ENCODE data around the gene FGFR3. TPM values are rescaled to one million over a fixed set of nuclear protein-coding genes. Genes with fewer than 3 reads are reported as not detected.

FGFR3 gene
- total and polyA plus RNA-seq, 9 of the 15 experiments (the other 6 are each of a cell fraction or from before 2014, with no cell fraction given): 1.2 to 60.4 (median 12.7) TPM

- TF ChIP-seq ZNF695 (CRISPR knock-in tag; IDR thresholded peaks at IDR 0.05) (no peak), ZNF121 (CRISPR knock-in tag; conservative IDR thresholded peaks at IDR 0.05) (no peak), HMGN3 (IDR thresholded peaks at IDR 0.05; ENCODE audit: borderline replicate concordance, extremely low read depth, insufficient read length, low read depth, low read length) (no peak), EGR1 (conservative IDR thresholded peaks at IDR 0.05) (peak; percentile 37), ZBTB34 (CRISPR knock-in tag; IDR thresholded peaks at IDR 0.05) (no peak), BHLHE40 (IDR thresholded peaks at IDR 0.05; ENCODE audit: low read length) (no peak)
Measured at GRCh38 chr4:1813915-1814314, 20.8 kb downstream of the FGFR3 start (continued).

- H3K9me3 ChIP-seq (replicated peaks; ENCODE audit: control insufficient read depth, insufficient read depth, low read depth, low read length): no peaks in the 10 kb centered on the region
- no peaks in the 10 kb centered on the region for H3K79me2 ChIP-seq (ENCODE audit: control insufficient read depth, insufficient read depth, low read length)
- intact Hi-C loops (cut with micrococcal nuclease): loop anchor here (5.0 kb wide), 2 partner anchors 83 to 98 kb away; no protein-coding TSS in a partner anchor
- H4K20me1 ChIP-seq (replicated peaks; ENCODE audit: control insufficient read depth, insufficient read depth, low read length): no peaks in the 10 kb centered on the region; the same call in 1 of the 2 replicates
- H3K36me3 ChIP-seq (ENCODE audit: control insufficient read depth, insufficient read depth, low read length): peaks cover 70% of the 10 kb centered on the region; the same call in 2 of the 3 replicates
- CTCF ChIA-PET (ENCODE audit: low intra/inter-chr PET ratio): interaction anchor here (0.7 kb wide), 1 partner anchor 66 kb away, joined by 3 read pairs; no protein-coding TSS in a partner anchor
- in situ Hi-C loops (cut with MboI): loop anchor here (5.0 kb wide), 1 partner anchor 72 kb away; no protein-coding TSS in a partner anchor
- H3K27me3 ChIP-seq (ENCODE audit: control insufficient read depth in 2 of 2, insufficient read depth in 2 of 2, low read length in 2 of 2): no peaks in the 10 kb centered on the region
- no peak overlapping the region; a peak in 1 of 4 replicates for H3K9ac ChIP-seq (ENCODE audit: insufficient read depth in 1 of 2, low read depth in 2 of 2, low read length in 2 of 2)
- TF ChIP-seq, protein P1, sequence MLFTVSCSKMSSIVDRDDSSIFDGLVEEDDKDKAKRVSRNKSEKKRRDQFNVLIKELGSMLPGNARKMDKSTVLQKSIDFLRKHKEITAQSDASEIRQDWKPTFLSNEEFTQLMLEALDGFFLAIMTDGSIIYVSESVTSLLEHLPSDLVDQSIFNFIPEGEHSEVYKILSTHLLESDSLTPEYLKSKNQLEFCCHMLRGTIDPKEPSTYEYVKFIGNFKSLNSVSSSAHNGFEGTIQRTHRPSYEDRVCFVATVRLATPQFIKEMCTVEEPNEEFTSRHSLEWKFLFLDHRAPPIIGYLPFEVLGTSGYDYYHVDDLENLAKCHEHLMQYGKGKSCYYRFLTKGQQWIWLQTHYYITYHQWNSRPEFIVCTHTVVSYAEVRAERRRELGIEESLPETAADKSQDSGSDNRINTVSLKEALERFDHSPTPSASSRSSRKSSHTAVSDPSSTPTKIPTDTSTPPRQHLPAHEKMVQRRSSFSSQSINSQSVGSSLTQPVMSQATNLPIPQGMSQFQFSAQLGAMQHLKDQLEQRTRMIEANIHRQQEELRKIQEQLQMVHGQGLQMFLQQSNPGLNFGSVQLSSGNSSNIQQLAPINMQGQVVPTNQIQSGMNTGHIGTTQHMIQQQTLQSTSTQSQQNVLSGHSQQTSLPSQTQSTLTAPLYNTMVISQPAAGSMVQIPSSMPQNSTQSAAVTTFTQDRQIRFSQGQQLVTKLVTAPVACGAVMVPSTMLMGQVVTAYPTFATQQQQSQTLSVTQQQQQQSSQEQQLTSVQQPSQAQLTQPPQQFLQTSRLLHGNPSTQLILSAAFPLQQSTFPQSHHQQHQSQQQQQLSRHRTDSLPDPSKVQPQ (CRISPR knock-in tag; IDR thresholded peaks at IDR 0.05; ENCODE audit: borderline replicate concordance): no peak
- TF ChIP-seq MXI1 (IDR thresholded peaks at IDR 0.05; ENCODE audit: low read depth, low read length) (no peak), POU5F1 (IDR thresholded peaks at IDR 0.05; ENCODE audit: borderline replicate concordance, low read depth, low read length, partially characterized antibody) (no peak), U2AF1 (optimal IDR thresholded peaks at IDR 0.05; ENCODE audit: low read depth, low read length) (no peak), KLF10 (CRISPR knock-in tag; IDR thresholded peaks at IDR 0.05) (no peak), MTF1 (CRISPR knock-in tag; IDR thresholded peaks at IDR 0.05; ENCODE audit: borderline replicate concordance) (no peak), HDGF (IDR thresholded peaks at IDR 0.05) (no peak), ZFPM2 (CRISPR knock-in tag; IDR thresholded peaks at IDR 0.05) (no peak), MITF (IDR thresholded peaks at IDR 0.05) (no peak)
- BruUV-seq (replicated peaks): no TSS peak
- no peak overlapping the region for H3K27ac ChIP-seq (ENCODE audit: extremely low read depth, low read depth, low read length)
- H3K4me3 ChIP-seq: no peak overlapping the region
- DNase-seq (ENCODE audit: extremely low read depth in 1 of 4, low spot score in 3 of 4) (no peak), ATAC-seq (no peak), FAIRE-seq (no peak)
- H3K9me1 ChIP-seq (ENCODE audit: control insufficient read depth, insufficient read depth, low read length): peaks cover 3% of the 10 kb centered on the region
- POLR2A ChIA-PET: interaction anchor here (0.6 kb wide), 2 partner anchors 10 to 53 kb away, joined by 3 read pairs; no protein-coding TSS in a partner anchor
- 91% methylated on average over 7 of the region's 8 CpGs for WGBS (ENCODE audit: insufficient coverage, low coverage, missing lambda C conversion rate)
- no peak overlapping the region for H2AFZ ChIP-seq (ENCODE audit: low read depth, low read length)
- no peak overlapping the region for H3K4me2 ChIP-seq (ENCODE audit: insufficient read depth, low read length)
- H3K4me1 ChIP-seq (replicated peaks in 1 of 2; ENCODE audit: control insufficient read depth in 2 of 2, insufficient read depth in 2 of 2, low read length in 2 of 2): peaks cover 0 to 24% of the 10 kb centered on the region in 2 experiments; a peak in 2 of 5 replicates
Measured at GRCh38 chr4:1814453-1814852, 21.4 kb downstream of the FGFR3 start.
